KMS-11 (cell line): Measurements from ENCODE around the gene OR56A4.
A peak's percentile ranks its signal among the peaks of the same experiment; 100 is the strongest.

ENCODE experiments used
- H2AFZ ChIP-seq: fragments of 200-600 bp; sonication (generic); 2 replicates; pipeline ENCODE4 v1.6.1; 2016; ENCODE audit warnings: antibody characterized with exemption, mixed run types, low read depth
- H3K27ac ChIP-seq: fragments of 200-600 bp; sonication (generic); 2 replicates; pipeline ENCODE4 v1.6.1; 2016; ENCODE audit warnings: mild to moderate bottlenecking, mixed run types
- H3K27me3 ChIP-seq: fragments of 200-600 bp; sonication (generic); 2 replicates; pipeline ENCODE4 v1.6.1; 2017; ENCODE audit warnings: mild to moderate bottlenecking, low read depth, mixed run types, moderate library complexity; ENCODE audit not compliant: insufficient read depth
- H3K36me3 ChIP-seq: fragments of 200-600 bp; sonication (generic); 2 replicates; pipeline ENCODE4 v1.6.1; 2017; ENCODE audit warnings: mild to moderate bottlenecking, mixed run types; ENCODE audit not compliant: insufficient read depth
- H3K4me1 ChIP-seq: fragments of 200-600 bp; sonication (generic); 2 replicates; pipeline ENCODE4 v1.6.1; 2016; ENCODE audit warnings: mild to moderate bottlenecking, low read depth, mixed run types; ENCODE audit not compliant: poor library complexity, severe bottlenecking
- H3K4me2 ChIP-seq: fragments of 200-600 bp; sonication (generic); 2 replicates; pipeline ENCODE4 v1.7.0; 2016; ENCODE audit warnings: mild to moderate bottlenecking, mixed run types
- H3K4me3 ChIP-seq: fragments of 200-600 bp; sonication (generic); IDR thresholded peaks from 2 replicates; pipeline ENCODE4 v1.6.1; 2017; ENCODE audit warnings: low read depth, low read length, mixed read lengths; ENCODE audit not compliant: insufficient read depth
- H3K79me2 ChIP-seq: fragments of 200-600 bp; sonication (generic); 2 replicates; pipeline ENCODE4 v1.6.1; 2016; ENCODE audit warnings: low read depth, mixed run types; ENCODE audit not compliant: insufficient read depth
- H3K9ac ChIP-seq: fragments of 200-600 bp; sonication (generic); 2 replicates; pipeline ENCODE4 v1.6.1; 2016; ENCODE audit warnings: mild to moderate bottlenecking, mixed run types
- H4K20me1 ChIP-seq: fragments of 200-600 bp; sonication (generic); 2 replicates; pipeline ENCODE4 v1.6.1; 2016; ENCODE audit warnings: mild to moderate bottlenecking, mixed run types; ENCODE audit not compliant: insufficient read depth
- CTCF ChIP-seq: fragments of 200-600 bp; sonication (generic); conservative IDR thresholded peaks from 2 replicates; pipeline ENCODE4 v1.6.1; 2017; ENCODE audit warnings: low read depth, mild to moderate bottlenecking, antibody characterized with exemption, low read length, moderate library complexity, mixed read lengths

Gene OR56A4

GRCh38 chr11:6030708-6031405 is 24.1 kb upstream of the OR56A4 start, which contains the start of gene OR56A1:
Gene OR56A1 (minus strand): TSS chr11:6030758. CDS start chr11:6027692, 3,066 bp downstream.
- Histone ChIP-seq H4K20me1 (no peaks in the 10 kb centered on the region), H3K79me2 (no peaks in the 10 kb centered on the region), H3K27me3 (no peaks in the 10 kb centered on the region), H3K27ac (no peak within 1 kb of the TSS), H3K9ac (no peak within 1 kb of the TSS), H3K36me3 (no peaks in the 10 kb centered on the region), H3K4me2 (no peak within 1 kb of the TSS), H3K4me3 (no peak within 1 kb of the TSS), H3K4me1 (no peaks in the 10 kb centered on the region), H2AFZ (no peak within 1 kb of the TSS)
- no peak for TF ChIP-seq CTCF

- H3K27ac ChIP-seq: no peak overlapping the region
- H3K36me3 ChIP-seq: no peaks in the 10 kb centered on the region
- no peak overlapping the region for H3K4me2 ChIP-seq
- H3K79me2 ChIP-seq: no peaks in the 10 kb centered on the region
- no peaks in the 10 kb centered on the region for H3K27me3 ChIP-seq
- H3K4me1 ChIP-seq: no peaks in the 10 kb centered on the region
- no peaks in the 10 kb centered on the region for H4K20me1 ChIP-seq
- no peak overlapping the region for H2AFZ ChIP-seq
- H3K4me3 ChIP-seq: no peak overlapping the region
- no peak for TF ChIP-seq CTCF
- no peak overlapping the region for H3K9ac ChIP-seq
Observed at GRCh38 chr11:6027501-6027900, 20.8 kb upstream of the OR56A4 start.

GRCh38 chr11:6025056-6025455 is 18.3 kb upstream of the OR56A4 start:
- Histone ChIP-seq H3K27ac (no peak overlapping the region), H3K4me3 (no peak overlapping the region), H3K79me2 (no peaks in the 10 kb centered on the region), H3K4me1 (no peaks in the 10 kb centered on the region), H4K20me1 (no peaks in the 10 kb centered on the region), H3K9ac (no peak overlapping the region), H2AFZ (no peak overlapping the region), H3K4me2 (no peak overlapping the region), H3K36me3 (no peaks in the 10 kb centered on the region), H3K27me3 (no peaks in the 10 kb centered on the region)
- no peak for TF ChIP-seq CTCF

- TF ChIP-seq CTCF: peak; percentile 61
- H3K79me2 ChIP-seq: no peaks in the 10 kb centered on the region
- no peak overlapping the region for H3K4me2 ChIP-seq
- no peak overlapping the region for H3K27ac ChIP-seq
- no peak overlapping the region for H2AFZ ChIP-seq
- no peak overlapping the region for H3K4me3 ChIP-seq
- H4K20me1 ChIP-seq: no peaks in the 10 kb centered on the region
- H3K36me3 ChIP-seq: no peaks in the 10 kb centered on the region
- H3K9ac ChIP-seq: no peak overlapping the region
- no peaks in the 10 kb centered on the region for H3K4me1 ChIP-seq
- no peaks in the 10 kb centered on the region for H3K27me3 ChIP-seq
Observed at GRCh38 chr11:6022956-6023355, 16.2 kb upstream of the OR56A4 start.
